Neural progenitor cell (in vitro differentiated cells): ENCODE data around the gene KIAA0825.

Experiments
- CTCF ChIP-seq: fragments of 200-600 bp; sonication (generic); IDR thresholded peaks from 2 replicates; pipeline ENCODE4 v1.5.1; 2017; ENCODE audit warnings: antibody characterized with exemption, mild to moderate bottlenecking
- EZH2 ChIP-seq: fragments of 200-600 bp; sonication (generic); IDR thresholded peaks from 2 replicates; pipeline ENCODE4 v1.6.1; 2017; ENCODE audit warnings: antibody characterized with exemption, mild to moderate bottlenecking, moderate library complexity

DNA sequence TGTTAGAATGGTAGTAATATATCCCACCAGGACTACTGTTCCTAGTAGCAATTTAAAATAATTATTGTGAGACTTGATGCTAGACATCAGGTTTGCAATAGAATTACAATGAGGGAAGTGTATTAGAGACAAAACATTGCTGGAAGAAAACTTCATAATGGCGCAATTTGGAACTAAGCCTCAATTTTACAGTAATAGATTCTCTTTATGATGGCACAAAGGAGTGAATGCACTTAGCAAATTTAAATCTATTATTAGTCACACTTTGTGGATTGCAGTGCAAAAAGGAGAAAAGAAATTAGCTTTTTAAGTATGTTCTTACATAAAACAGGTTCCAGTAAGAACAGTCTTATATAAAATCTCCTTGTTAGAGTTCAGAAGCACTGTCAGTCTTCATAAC, 358.3 kb downstream of the KIAA0825 start:
- TF ChIP-seq CTCF (no peak), EZH2 (no peak)
